H9 (cell line): ENCODE measurements around the gene IRF4. TPM values are rescaled to one million over a fixed set of nuclear protein-coding genes. Genes with fewer than 3 reads are reported as not detected.

ENCODE experiments used
- DNase-seq: peaks from one replicate; pipeline ENCODE4 v3.0.0-alpha.2; 2017
- H2AFZ ChIP-seq: one replicate; pipeline ENCODE4 v1.6.1; 2013; ENCODE audit warnings: mild to moderate bottlenecking, low read length, control low read depth, moderate library complexity
- H2AK5ac ChIP-seq: 2 replicates; pipeline ENCODE4 v1.6.1; 2013; ENCODE audit warnings: low read length, control low read depth, mixed read lengths; ENCODE audit not compliant: insufficient read length
- H2BK120ac ChIP-seq: one replicate; pipeline ENCODE4 v1.6.1; 2013; ENCODE audit warnings: low read depth, mild to moderate bottlenecking, low read length, control low read depth, inconsistent platforms; ENCODE audit not compliant: poor library complexity, severe bottlenecking
- H2BK12ac ChIP-seq: 2 replicates; pipeline ENCODE4 v1.6.1; 2013; ENCODE audit warnings: low read length, control low read depth, mixed read lengths, low read depth; ENCODE audit not compliant: insufficient read length
- H2BK15ac ChIP-seq: 2 replicates; pipeline ENCODE4 v1.6.1; 2013; ENCODE audit warnings: low read depth, low read length, control low read depth
- H2BK20ac ChIP-seq: one replicate; pipeline ENCODE4 v1.6.1; 2013; ENCODE audit warnings: low read depth, mild to moderate bottlenecking, low read length, control low read depth, inconsistent platforms; ENCODE audit not compliant: poor library complexity, severe bottlenecking
- H2BK5ac ChIP-seq: 2 replicates; pipeline ENCODE4 v1.6.1; 2013; ENCODE audit warnings: low read length, control low read depth, mixed read lengths; ENCODE audit not compliant: insufficient read length
- H3K14ac ChIP-seq: 2 replicates; pipeline ENCODE4 v1.6.1; 2013; ENCODE audit warnings: low read length, control low read depth; ENCODE audit not compliant: insufficient read depth
- H3K18ac ChIP-seq: 2 replicates; pipeline ENCODE4 v1.6.1; 2013; ENCODE audit warnings: low read depth, mild to moderate bottlenecking, mixed read lengths, low read length, control low read depth; ENCODE audit not compliant: insufficient read length
- H3K23ac ChIP-seq: 2 replicates; pipeline ENCODE4 v1.6.1; 2013; ENCODE audit warnings: low read length, control low read depth, mixed read lengths, low read depth; ENCODE audit not compliant: insufficient read length
- H3K23me2 ChIP-seq: 2 replicates; pipeline ENCODE4 v1.6.1; 2013; ENCODE audit warnings: low read depth, mild to moderate bottlenecking, mixed read lengths, low read length, control low read depth; ENCODE audit not compliant: insufficient read length, poor library complexity, severe bottlenecking
- H3K27ac ChIP-seq: 2 replicates; pipeline ENCODE4 v1.5.1; 2013; ENCODE audit warnings: low read length, control low read depth, mixed read lengths, low read depth; ENCODE audit not compliant: insufficient read length
- H3K27me3 ChIP-seq: 2 replicates; pipeline ENCODE4 v1.6.1; 2013; ENCODE audit warnings: low read length, control low read depth, inconsistent platforms; ENCODE audit not compliant: insufficient read depth
- H3K4ac ChIP-seq: 2 replicates; pipeline ENCODE4 v1.6.1; 2013; ENCODE audit warnings: low read depth, mild to moderate bottlenecking, control low read depth, inconsistent platforms, low read length, moderate library complexity
- H3K4me1 ChIP-seq: 2 replicates; pipeline ENCODE4 v1.6.1; 2013; ENCODE audit warnings: low read length, control low read depth, inconsistent platforms; ENCODE audit not compliant: insufficient read depth
- H3K4me2 ChIP-seq: 2 replicates; pipeline ENCODE4 v1.6.1; 2013; ENCODE audit warnings: low read length, control low read depth, mixed read lengths; ENCODE audit not compliant: insufficient read length, insufficient read depth
- H3K56ac ChIP-seq: 2 replicates; pipeline ENCODE4 v1.6.1; 2013; ENCODE audit warnings: low read depth, mild to moderate bottlenecking, mixed read lengths, low read length, control low read depth; ENCODE audit not compliant: insufficient read length
- H3K79me1 ChIP-seq: 2 replicates; pipeline ENCODE4 v1.6.1; 2013; ENCODE audit warnings: low read depth, mild to moderate bottlenecking, moderate library complexity, low read length, control low read depth, inconsistent platforms; ENCODE audit not compliant: insufficient read depth, poor library complexity, severe bottlenecking
- H3K79me2 ChIP-seq: 2 replicates; pipeline ENCODE4 v1.6.1; 2013; ENCODE audit warnings: low read length, control low read depth, inconsistent platforms; ENCODE audit not compliant: insufficient read depth
- H3K9ac ChIP-seq: 2 replicates; pipeline ENCODE4 v1.6.1; 2013; ENCODE audit warnings: low read length, control low read depth, mixed read lengths; ENCODE audit not compliant: insufficient read length; ENCODE audit errors: extremely low read depth
- H3K9me3 ChIP-seq: one replicate; pipeline ENCODE4 v1.6.1; 2013; ENCODE audit warnings: low read depth, low read length, inconsistent platforms; ENCODE audit not compliant: control insufficient read depth
- H3T11ph ChIP-seq: one replicate; pipeline ENCODE4 v1.6.1; 2013; ENCODE audit warnings: mild to moderate bottlenecking, low read length, control low read depth, inconsistent platforms
- H4K20me1 ChIP-seq: one replicate; pipeline ENCODE4 v1.6.1; 2013; ENCODE audit not compliant: control insufficient read depth, insufficient read length, insufficient read depth
- H4K5ac ChIP-seq: 2 replicates; pipeline ENCODE4 v1.6.1; 2013; ENCODE audit warnings: low read depth, mild to moderate bottlenecking, mixed read lengths, low read length, control low read depth; ENCODE audit not compliant: insufficient read length
- H4K8ac ChIP-seq: replicated peaks from 2 replicates; pipeline ENCODE4 v1.6.1; 2013; ENCODE audit warnings: low read length, control low read depth, mixed read lengths, low read depth; ENCODE audit not compliant: insufficient read length
- H4K91ac ChIP-seq: 2 replicates; pipeline ENCODE4 v1.6.1; 2013; ENCODE audit warnings: low read depth, mild to moderate bottlenecking, moderate library complexity, mixed read lengths, low read length, control low read depth; ENCODE audit not compliant: insufficient read length
- H3K27ac Mint-ChIP-seq, 3 experiments: 2 replicates in 2 of 3; 3 replicates in 1 of 3; pipeline ENCODE4 v1.8.0; 2020 to 2021; ENCODE audit warnings: mixed read lengths in 3 of 3, mild to moderate bottlenecking in 1 of 3, moderate library complexity in 1 of 3
- H3K27me3 Mint-ChIP-seq: 2 replicates; pipeline ENCODE4 v1.8.0; 2021; ENCODE audit warnings: low read depth, mild to moderate bottlenecking, moderate library complexity, mixed read lengths
- H3K36me3 Mint-ChIP-seq, 3 experiments: 2 replicates in 2 of 3; 3 replicates in 1 of 3; pipeline ENCODE4 v1.8.0; 2020 to 2021; ENCODE audit warnings: low read depth in 3 of 3, mixed read lengths in 3 of 3; ENCODE audit not compliant: insufficient read depth in 1 of 3
- H3K4me1 Mint-ChIP-seq, 2 experiments: 2 replicates each; pipeline ENCODE4 v1.8.0; 2020; ENCODE audit warnings: mixed read lengths in 2 of 2
- H3K4me3 Mint-ChIP-seq, 2 experiments: 2 replicates in 1 of 2; 3 replicates in 1 of 2; pipeline ENCODE4 v1.8.0; 2020 to 2021; ENCODE audit warnings: mild to moderate bottlenecking in 2 of 2, mixed read lengths in 2 of 2, moderate library complexity in 1 of 2
- H3K9me3 Mint-ChIP-seq, 2 experiments: 2 replicates in 1 of 2; 3 replicates in 1 of 2; pipeline ENCODE4 v1.8.0; 2020; ENCODE audit warnings: mild to moderate bottlenecking in 2 of 2, mixed read lengths in 2 of 2, moderate library complexity in 1 of 2
- CTCF ChIP-seq: fragments of 200-600 bp; sonication (generic); conservative IDR thresholded peaks from 3 replicates; pipeline ENCODE4 v1.8.0; 2021; ENCODE audit warnings: antibody characterized with exemption, mild to moderate bottlenecking
- WGBS: extraction: QIAGEN DNeasy Blood & Tissue Kit; methylation state at CpG from one replicate; pipeline ENCODE4 v1.1.7; 2013; ENCODE audit warnings: missing lambda C conversion rate, low lambda C conversion rate, mixed read lengths; ENCODE audit not compliant: insufficient read length; ENCODE audit errors: extremely low coverage; 5-methylcytosine and 5-hydroxymethylcytosine counted together
- total RNA-seq: library from RNA; stranded (reverse); gene quantifications from 2 replicates; pipeline ENCODE4 v1.2.1, GENCODE V29; 2021

IRF4 gene
- total RNA-seq, 1 experiment from 2014 or later: 0.31 TPM

GRCh38 chr6:355373-356208 is 36.0 kb upstream of the IRF4 start:
- no peak overlapping the region for H4K5ac ChIP-seq
- H3K27me3 ChIP-seq: no peaks in the 10 kb centered on the region
- H2AFZ ChIP-seq: no peak overlapping the region
- H2BK5ac ChIP-seq: no peak overlapping the region
- H2BK120ac ChIP-seq: no peak overlapping the region
- Mint-ChIP-seq H3K27me3 (peaks cover 7% of the 10 kb centered on the region), H3K4me1 (peaks cover 8 to 10% of the 10 kb centered on the region in 2 experiments; a peak in 3 of 4 replicates), H3K9me3 (peaks cover 91 to 97% of the 10 kb centered on the region in 2 experiments), H3K4me3 (no peak overlapping the region), H3K36me3 (peaks cover 0 to 16% (median 15%) of the 10 kb centered on the region in 3 experiments; a peak in 6 of 7 replicates), H3K27ac (no peak overlapping the region)
- peaks cover 65% of the 10 kb centered on the region for H3K9me3 ChIP-seq
- no peak overlapping the region for H3K23ac ChIP-seq
- H3K4ac ChIP-seq: no peak overlapping the region
- H3K14ac ChIP-seq: no peak overlapping the region
- H3K23me2 ChIP-seq: no peaks in the 10 kb centered on the region
- no peaks in the 10 kb centered on the region for H3K4me1 ChIP-seq
- H4K20me1 ChIP-seq: no peaks in the 10 kb centered on the region
- H4K8ac ChIP-seq: no peak overlapping the region
- no peak overlapping the region for H2BK15ac ChIP-seq
- no peaks in the 10 kb centered on the region for H3K79me1 ChIP-seq
- no peak overlapping the region for H2BK12ac ChIP-seq
- no peak for TF ChIP-seq CTCF
- no peak overlapping the region for H3K4me2 ChIP-seq
- no peak overlapping the region for H2BK20ac ChIP-seq
- no CpG with 5 or more reads among the region's 9 CpGs for WGBS
- no peak overlapping the region for H3T11ph ChIP-seq
- H3K79me2 ChIP-seq: no peaks in the 10 kb centered on the region
- no peak overlapping the region for H3K56ac ChIP-seq
- H3K18ac ChIP-seq: no peak overlapping the region
- DNase-seq: no peak
- H3K27ac ChIP-seq: no peak overlapping the region
- no peak overlapping the region for H2AK5ac ChIP-seq
- H3K9ac ChIP-seq: no peak overlapping the region
- no peak overlapping the region for H4K91ac ChIP-seq
